Stomach (tissue), 4 donors: ENCODE measurements around the gene C19orf67.
A peak's percentile ranks its signal among the peaks of the same experiment; 100 is the strongest.

Experiments used
- EP300 ChIP-seq: sonication (generic); formaldehyde crosslinking; IDR thresholded peaks from one replicate; pipeline ENCODE4 v1.6.1; 2017; ENCODE audit warnings: antibody characterized with exemption
- POLR2A ChIP-seq, 4 donors: fragments of 450-650 bp; IDR thresholded peaks; one replicate each; pipeline ENCODE4 v1.6.1; 2016; ENCODE audit warnings: antibody characterized with exemption in 4 of 4, control low read depth in 2 of 4, mild to moderate bottlenecking in 1 of 4, moderate library complexity in 1 of 4
- POLR2AphosphoS5 ChIP-seq, 3 donors: sonication (generic); formaldehyde crosslinking; IDR thresholded peaks; one replicate each; pipeline ENCODE4 v1.6.1; 2016; ENCODE audit warnings: antibody characterized with exemption in 3 of 3
- TF ChIP-seq, protein P1 (sequence below), 7 experiments: fragments of 450-650 bp in 4 of 7; fragments of 200-600 bp in 3 of 7; sonication (generic) in 3 of 7; IDR thresholded peaks; one replicate each; pipeline ENCODE4 v1.5.1; 2016 to 2019; ENCODE audit warnings: antibody characterized with exemption in 7 of 7, control low read depth in 2 of 7, mild to moderate bottlenecking in 1 of 7

GRCh38 chr19:14031719-14032480 lies 53.7 kb downstream of the C19orf67 start, which contains the start of gene IL27RA:
- TF ChIP-seq, protein P1, sequence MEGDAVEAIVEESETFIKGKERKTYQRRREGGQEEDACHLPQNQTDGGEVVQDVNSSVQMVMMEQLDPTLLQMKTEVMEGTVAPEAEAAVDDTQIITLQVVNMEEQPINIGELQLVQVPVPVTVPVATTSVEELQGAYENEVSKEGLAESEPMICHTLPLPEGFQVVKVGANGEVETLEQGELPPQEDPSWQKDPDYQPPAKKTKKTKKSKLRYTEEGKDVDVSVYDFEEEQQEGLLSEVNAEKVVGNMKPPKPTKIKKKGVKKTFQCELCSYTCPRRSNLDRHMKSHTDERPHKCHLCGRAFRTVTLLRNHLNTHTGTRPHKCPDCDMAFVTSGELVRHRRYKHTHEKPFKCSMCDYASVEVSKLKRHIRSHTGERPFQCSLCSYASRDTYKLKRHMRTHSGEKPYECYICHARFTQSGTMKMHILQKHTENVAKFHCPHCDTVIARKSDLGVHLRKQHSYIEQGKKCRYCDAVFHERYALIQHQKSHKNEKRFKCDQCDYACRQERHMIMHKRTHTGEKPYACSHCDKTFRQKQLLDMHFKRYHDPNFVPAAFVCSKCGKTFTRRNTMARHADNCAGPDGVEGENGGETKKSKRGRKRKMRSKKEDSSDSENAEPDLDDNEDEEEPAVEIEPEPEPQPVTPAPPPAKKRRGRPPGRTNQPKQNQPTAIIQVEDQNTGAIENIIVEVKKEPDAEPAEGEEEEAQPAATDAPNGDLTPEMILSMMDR (IDR thresholded peaks at IDR 0.05) = peak in 5 of 7 experiments; percentile 20 to 55 (median 50)
- TF ChIP-seq EP300 (no peak), POLR2A (IDR thresholded peaks at IDR 0.05) (no peak), POLR2AphosphoS5 (IDR thresholded peaks at IDR 0.05) (peak in 2 of 3 donors; percentile 10 to 24)
